ENCODE measurements around the gene SETBP1. TPM values are rescaled to one million over a fixed set of nuclear protein-coding genes. Genes with fewer than 3 reads are reported as not detected.

Gene SETBP1
- total RNA-seq, 1 donor from 2014 or later = 4.3 TPM

- intact Hi-C loops (cut with micrococcal nuclease) = no loop called here
Measured at GRCh38 chr18:45050712-45051601, 370.3 kb downstream of the SETBP1 start.

- intact Hi-C loops (cut with micrococcal nuclease) = no loop called here
Measured at GRCh38 chr18:45054636-45055035, 373.9 kb downstream of the SETBP1 start.

- intact Hi-C loops (cut with micrococcal nuclease) = no loop called here
Measured at GRCh38 chr18:45055811-45056210, 375.1 kb downstream of the SETBP1 start.

- intact Hi-C loops (cut with micrococcal nuclease) = no loop called here
Measured at GRCh38 chr18:45056926-45057325, 376.2 kb downstream of the SETBP1 start.

GRCh38 chr18:45057955-45058600, 377.4 kb downstream of the SETBP1 start:
- intact Hi-C loops (cut with micrococcal nuclease) = no loop called here

GRCh38 chr18:45059695-45060094, 379.0 kb downstream of the SETBP1 start:
- intact Hi-C loops (cut with micrococcal nuclease) = no loop called here

GRCh38 chr18:45060102-45060501, 379.4 kb downstream of the SETBP1 start:
- intact Hi-C loops (cut with micrococcal nuclease) = no loop called here

- intact Hi-C loops (cut with micrococcal nuclease) = no loop called here
Measured at GRCh38 chr18:45061359-45061758, 380.7 kb downstream of the SETBP1 start.

GRCh38 chr18:45063246-45064038, 382.8 kb downstream of the SETBP1 start:
- intact Hi-C loops (cut with micrococcal nuclease) = no loop called here

- intact Hi-C loops (cut with micrococcal nuclease) = no loop called here
Measured at GRCh38 chr18:45066210-45066609, 385.5 kb downstream of the SETBP1 start.

- intact Hi-C loops (cut with micrococcal nuclease) = no loop called here
Measured at GRCh38 chr18:45066886-45067285, 386.2 kb downstream of the SETBP1 start.

GRCh38 chr18:45068400-45069094, 387.9 kb downstream of the SETBP1 start:
- intact Hi-C loops (cut with micrococcal nuclease) = no loop called here

GRCh38 chr18:45069546-45069945, 388.9 kb downstream of the SETBP1 start:
- intact Hi-C loops (cut with micrococcal nuclease) = no loop called here

GRCh38 chr18:45071956-45072355, 391.3 kb downstream of the SETBP1 start:
- intact Hi-C loops (cut with micrococcal nuclease) = no loop called here

- intact Hi-C loops (cut with micrococcal nuclease) = no loop called here
Measured at GRCh38 chr18:45073556-45073955, 392.9 kb downstream of the SETBP1 start.

GRCh38 chr18:45081566-45082181, 401.0 kb downstream of the SETBP1 start:
- intact Hi-C loops (cut with micrococcal nuclease) = no loop called here

GRCh38 chr18:45083226-45083855, 402.7 kb downstream of the SETBP1 start:
- intact Hi-C loops (cut with micrococcal nuclease) = no loop called here

GRCh38 chr18:45084206-45084605, 403.5 kb downstream of the SETBP1 start:
- intact Hi-C loops (cut with micrococcal nuclease) = no loop called here

- intact Hi-C loops (cut with micrococcal nuclease) = no loop called here
Measured at GRCh38 chr18:45085916-45086624, 405.4 kb downstream of the SETBP1 start.

GRCh38 chr18:45086777-45087176, 406.1 kb downstream of the SETBP1 start:
- intact Hi-C loops (cut with micrococcal nuclease) = no loop called here

Data from T-helper 2 cell treated with Interferon-gamma antibody and Interleukin-4, amounts not matched to agents 100 ng/mL and 5 ng/mL, for 36 hours (primary cell).